HG03342 (cell line): ENCODE results near the gene TMEM187.
A peak's percentile ranks its signal among the peaks of the same experiment; 100 is the strongest.

Experiments
- ATAC-seq: cut with Tn5 transposase; IDR thresholded peaks from one replicate; pipeline ENCODE4 v1.9.1; 2021; ENCODE audit warnings: mild to moderate bottlenecking, moderate library complexity; ENCODE audit not compliant: unreplicated experiment

Gene TMEM187

DNA sequence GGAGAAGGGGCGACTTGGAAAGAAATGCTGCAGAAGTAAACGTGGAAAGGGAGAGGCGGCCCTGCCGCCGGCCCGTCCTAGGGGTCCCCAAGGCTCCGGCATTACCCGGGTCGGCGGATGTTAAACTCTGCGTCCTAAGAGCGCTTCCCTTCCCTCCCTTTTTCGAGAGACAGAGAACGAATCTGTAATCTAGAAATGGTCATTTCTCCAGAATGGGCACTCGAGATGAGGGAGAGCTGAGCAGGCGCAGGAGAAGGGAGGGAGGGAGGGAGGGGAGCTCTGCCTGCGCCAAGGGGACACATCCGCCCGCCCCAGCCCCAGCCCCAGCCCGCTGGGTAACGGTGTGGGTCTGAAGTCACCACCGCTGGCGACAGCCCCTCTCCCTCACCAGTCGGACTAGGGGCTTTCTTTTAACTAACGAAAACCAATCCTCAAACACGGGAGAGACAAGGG, 2.6 kb upstream of the TMEM187 start:
- no peak for ATAC-seq

DNA sequence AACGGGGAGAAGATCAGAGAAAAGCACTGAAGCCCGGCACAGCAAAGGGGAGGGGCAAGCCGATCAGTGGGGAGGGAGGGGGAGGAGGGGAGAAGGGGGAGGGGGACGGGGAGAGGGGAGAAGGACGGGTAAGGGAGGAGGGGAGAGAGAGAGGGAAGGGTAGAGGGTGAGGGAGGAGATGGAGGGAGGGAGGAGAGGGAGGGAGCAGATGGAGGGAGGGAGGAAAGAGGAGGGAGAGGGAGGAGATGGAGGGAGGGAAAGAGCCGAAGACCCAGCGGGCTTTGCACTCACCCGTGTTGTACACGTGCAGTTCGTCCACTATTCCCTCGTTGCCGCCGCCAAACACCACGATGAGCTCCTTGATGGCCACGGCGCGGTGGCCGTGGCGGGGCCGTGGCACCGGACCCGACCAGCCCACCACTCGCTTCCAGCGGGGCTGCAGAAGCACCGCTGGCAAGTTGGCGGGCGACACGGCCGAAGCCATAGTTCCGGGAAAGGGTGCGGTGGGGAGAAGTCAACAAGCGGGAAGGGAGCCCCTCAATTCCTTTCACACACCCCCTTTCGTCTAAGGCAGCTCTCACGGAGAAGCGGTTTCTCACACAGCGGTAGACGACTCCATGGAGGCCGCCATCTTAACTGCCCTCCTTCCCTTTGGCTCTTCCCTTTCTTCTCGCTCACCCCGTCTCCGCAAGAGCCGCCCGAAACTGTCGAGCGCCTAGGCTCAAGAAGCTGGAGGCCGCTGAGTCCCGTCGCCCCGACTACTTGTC, 2.0 kb upstream of the TMEM187 start:
- peak; percentile 2 for ATAC-seq

DNA sequence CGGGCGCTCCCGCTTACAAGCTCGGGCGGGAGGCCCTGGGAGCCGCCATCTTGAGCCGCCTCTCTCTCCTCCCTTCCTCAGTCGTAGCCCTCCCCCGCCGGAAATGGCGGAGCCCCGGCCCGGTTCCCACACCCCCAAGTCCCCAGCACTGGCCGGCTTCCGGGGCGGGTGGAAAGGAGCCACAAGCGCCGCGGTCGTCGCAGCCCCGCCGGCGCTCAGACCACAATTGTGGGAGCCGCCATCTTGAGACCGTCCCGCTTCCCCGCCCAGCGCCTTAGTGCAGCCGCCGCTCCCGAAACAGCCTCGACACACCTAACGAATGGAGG, 1.5 kb upstream of the TMEM187 start:
- peak; percentile 32 for ATAC-seq

DNA sequence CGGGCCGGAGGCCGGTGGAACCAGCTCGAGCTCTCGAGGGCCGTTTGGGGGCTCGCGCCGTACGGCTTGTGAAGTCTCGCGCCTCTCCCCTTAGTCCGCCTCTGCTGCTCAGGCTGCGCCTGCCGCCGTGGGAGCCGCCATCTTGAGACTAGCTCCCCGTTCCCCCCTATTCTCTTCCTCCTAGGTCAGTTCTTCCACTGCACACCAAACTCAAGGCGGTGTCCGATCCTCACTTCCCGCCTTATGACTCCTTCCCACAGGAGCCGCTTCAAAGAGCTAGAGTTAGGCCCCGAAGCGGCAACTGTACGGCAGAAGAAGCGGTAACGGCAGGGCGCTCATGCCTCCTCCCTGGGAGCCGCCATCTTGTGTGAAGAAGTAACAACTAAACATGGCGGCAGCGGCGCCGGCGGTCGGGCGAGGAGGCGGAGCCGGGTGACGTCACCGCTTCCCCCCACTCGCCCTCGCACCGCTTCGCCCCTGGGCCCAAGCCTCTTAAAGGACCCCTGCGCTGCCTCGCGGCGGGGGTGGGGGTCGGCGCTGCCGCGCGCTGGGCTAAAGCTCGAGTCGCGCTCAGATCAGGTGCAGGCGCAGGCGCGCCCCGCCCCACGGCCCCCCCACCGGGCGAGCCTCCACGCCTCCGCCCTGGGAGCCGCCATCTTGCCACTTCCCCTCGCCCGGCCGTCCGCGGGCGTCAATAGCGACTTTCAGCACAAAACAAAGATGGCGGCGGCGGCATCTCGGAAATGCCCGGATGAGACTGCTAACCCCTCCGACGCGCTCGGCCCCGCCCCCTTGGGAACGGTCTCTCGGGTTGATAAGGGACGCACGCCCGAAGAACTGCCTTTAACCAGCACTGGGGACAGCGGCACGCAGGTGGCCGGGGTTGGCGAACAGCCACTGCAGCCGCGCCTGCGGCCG, 845 bp upstream of the TMEM187 start, which contains the start of gene HCFC1:
HCFC1 (minus strand) TSS at position 369 of the 918 bp plus-strand sequence. CDS start 978 bp downstream, outside the sequence.
- ATAC-seq: peak; percentile 38

DNA sequence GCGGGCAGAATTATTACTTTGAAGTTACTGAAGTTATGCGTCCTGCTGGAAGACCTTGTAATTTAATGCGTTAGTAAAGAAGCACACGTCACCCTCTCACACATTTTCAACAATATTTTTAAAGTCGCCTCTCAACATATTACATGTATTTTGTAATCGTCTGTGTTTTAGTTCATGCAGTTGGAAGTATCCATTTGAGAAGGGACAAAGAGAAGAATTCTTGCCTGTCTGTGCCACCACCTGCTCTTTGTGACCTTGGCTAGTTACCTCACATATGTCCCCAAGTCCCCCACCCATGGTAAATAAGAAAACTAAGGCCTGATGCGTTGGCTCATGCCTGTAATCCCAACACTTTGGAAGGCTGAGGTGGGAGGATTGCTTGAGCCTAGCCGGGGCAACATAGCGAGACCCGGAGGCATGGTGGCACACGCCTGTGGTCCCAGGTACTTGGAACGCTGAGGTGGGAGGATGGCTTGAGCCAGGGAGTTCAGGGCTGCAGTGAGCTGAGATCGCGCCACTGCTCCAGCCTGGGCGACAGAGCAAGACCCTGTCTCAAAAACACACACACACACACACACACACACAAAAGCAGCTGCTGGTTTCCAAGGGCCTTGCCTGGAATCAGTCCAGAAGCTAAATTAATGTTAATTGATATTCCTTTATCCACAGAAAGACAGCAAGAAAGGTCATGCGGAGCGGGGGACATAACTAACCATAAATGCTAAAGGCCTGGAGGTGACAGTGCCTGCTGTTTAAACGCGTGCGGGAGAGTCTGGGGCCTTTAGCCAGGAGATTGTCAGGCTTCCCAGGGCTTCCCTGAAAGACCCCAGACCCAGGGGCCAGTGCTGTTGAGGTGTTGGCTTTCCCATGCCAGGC, 811 bp downstream of the TMEM187 start:
- no peak for ATAC-seq

DNA sequence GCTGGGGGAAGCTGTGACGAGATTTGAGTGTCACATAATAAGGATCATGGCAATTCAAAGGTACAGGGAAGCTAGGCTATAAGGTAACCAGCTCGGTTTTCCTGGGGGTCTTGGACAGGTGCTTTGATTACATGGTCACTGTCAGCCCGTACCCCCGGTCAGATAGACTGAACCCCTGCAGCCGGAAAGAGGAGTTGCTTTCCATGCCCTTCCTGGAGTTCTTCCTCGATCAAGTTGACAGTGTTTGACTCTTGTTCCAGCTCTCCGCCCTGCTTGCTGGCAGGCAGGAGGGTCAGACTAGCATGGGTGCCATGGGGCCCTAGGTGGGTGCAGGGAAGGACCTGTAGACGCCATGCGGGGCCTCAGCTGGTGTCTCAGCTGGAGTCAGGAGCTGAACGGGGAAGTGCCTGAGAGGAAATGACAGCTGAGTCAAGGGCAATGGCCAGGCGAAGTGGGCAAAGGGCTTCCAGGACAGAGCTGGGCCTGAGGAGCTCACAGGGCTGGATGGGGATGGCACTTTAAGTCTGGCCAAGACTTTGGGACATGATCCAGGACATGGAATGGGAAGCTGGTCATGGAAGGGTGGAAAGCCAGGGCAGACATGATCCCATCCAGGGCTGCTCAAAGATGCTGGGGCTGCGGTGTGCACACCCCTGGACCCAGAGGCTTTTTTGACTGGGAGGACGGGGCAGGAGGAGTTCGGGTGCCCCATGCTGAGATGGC, 1.6 kb downstream of the TMEM187 start:
- no peak for ATAC-seq

DNA sequence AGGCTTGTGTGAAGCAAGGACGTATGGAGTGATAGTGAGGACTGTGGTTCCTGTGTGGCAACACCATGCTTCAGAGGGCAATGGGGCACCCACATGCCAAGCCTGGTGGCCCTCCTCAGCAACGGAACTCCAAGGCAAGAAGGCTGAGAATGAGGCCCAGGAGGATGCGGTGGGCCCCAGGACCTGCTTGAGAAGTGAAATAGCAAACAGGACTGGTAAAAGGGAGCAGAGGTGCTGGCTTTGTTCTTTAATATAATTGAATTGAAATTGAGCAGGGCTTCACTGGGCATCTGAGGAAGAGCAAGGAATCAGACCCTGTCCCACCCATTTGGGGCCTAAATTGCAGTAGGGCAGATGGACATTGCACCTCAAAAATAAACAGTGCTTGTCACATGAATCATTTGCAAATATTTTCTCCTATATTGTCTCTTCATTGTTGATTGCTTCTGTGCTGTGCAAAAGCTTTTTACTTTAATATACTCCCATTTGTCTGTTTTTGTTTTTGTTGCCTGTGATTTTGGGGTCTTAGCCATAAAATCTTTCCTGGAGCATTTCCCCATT, 2.3 kb downstream of the TMEM187 start:
- no peak for ATAC-seq

DNA sequence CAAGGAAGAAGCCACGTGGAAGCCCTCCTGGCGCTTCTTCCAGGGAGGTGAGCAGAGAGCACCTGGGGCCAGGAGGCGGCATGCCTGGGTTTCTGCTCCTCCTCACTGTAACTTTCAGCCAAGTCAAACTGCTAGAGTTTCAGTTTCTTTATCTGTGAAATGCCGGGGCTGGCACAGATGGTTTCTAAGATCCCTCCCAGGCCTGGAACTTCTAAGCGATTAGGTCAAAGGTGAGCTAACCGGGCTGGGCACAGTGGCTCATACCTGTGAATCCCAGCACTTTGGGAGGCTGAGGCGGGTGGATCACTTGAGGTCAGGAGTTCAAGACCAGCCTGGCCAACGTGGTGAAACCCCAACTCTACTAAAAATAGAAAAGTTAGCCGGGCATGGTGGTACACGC, 7.8 kb downstream of the TMEM187 start:
- ATAC-seq: peak; percentile 54

DNA sequence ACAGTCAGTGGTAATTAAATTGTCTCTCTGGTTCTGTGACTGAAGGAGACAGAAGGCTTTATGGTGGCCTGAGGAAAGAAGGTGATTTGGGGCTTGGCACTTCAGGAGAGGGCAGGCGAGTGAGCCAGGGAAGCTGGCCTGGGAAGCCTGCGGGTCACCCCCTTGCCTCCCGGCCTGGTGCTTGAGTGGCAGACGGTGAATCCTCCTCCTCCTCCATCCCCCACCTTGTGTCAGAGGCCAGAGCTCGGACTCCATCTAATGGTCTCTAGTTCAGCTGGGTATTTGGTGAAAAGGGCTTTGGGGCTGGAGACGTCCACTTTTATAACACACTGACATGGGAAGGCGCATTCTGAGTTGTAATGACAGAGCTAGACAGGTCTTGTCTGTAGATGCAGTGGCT, 8.7 kb downstream of the TMEM187 start:
- ATAC-seq: no peak

DNA sequence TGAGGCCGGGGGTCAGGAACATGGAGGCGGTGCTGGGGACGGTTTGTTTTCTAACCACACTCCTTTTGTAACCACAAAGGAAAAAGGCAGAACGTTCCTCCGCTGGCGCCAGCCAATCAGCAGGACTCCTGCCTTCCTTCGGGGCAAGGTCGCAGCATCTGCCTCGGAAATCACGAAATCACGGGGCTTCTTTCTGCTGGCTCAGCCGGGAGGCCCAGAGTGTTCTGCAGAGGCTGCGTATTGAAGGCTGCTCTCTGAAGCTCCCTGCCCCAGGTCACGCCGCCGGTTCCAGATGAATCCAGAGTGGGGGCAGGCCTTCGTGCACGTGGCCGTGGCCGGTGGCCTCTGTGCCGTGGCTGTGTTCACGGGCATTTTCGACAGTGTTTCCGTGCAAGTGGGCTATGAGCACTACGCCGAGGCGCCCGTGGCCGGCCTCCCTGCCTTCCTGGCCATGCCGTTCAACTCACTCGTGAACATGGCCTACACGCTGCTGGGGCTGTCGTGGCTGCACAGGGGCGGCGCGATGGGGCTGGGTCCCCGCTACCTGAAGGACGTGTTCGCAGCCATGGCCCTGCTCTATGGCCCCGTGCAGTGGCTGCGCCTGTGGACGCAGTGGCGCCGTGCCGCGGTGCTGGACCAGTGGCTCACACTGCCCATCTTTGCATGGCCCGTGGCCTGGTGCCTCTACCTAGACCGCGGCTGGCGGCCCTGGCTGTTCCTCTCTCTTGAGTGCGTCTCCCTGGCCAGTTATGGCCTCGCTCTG, 9.4 kb downstream of the TMEM187 start:
- no peak for ATAC-seq

DNA sequence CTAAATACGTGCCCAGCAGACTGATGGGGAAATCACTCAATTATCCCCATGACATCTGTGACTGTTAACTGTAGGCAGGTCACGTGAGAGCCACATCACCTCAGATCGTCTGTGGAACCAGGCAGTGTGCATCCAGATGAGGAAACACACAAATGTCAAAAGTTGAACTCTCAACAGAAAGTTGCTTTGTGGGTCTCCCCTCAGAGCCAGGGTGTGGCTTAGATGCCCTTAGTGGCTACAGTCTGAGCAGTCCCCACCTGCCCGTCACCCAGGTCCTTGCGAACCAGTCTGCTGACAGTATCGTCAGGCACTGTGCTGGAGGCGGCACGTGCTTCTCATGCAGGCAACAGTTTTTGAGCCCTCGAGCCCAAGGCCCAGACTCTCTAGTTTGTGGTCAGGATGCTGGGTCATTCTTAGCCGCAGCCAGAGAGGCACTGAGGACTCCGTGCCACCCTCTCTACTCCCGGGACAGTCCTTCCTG, 10.8 kb downstream of the TMEM187 start:
- no peak for ATAC-seq

DNA sequence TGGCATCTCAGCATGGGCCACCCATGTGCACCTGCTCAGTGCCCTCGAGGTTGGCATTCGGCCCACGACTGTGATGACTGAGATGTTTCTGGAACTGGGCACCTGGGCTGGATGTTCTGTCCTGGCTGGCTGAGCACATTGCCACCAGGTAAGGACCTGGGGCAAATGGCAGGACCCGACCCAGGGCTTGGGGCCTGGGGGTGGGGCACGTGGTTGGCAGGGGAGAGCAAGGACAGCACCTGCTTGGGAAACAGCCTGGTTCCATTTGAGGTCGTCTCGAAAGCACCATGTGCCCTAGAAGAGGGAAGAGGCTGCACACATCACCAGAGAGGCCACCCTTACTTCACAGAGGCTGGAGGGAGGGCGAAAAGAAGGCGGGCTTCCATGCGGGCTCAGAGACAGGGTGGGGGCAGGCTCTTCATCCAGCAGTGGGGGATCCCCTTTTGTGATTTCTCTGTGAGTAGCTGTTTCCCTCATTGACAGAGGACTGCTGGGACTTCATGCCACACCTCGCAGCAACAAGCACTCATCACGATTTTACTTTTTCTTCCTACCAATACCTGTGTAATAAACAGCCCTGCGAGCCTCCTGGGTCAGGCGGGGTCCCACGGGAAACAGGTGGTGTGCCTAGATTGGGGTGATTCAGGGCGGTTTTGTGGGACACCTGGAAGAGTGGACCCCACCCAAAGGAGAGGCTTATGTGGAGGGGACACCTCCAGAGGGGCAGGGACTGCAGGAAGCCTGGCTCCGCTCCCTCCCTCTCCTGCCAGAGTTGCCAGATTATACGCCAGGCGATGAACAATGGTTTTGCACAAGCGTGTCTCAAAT, 12.0 kb downstream of the TMEM187 start:
- ATAC-seq: no peak

DNA sequence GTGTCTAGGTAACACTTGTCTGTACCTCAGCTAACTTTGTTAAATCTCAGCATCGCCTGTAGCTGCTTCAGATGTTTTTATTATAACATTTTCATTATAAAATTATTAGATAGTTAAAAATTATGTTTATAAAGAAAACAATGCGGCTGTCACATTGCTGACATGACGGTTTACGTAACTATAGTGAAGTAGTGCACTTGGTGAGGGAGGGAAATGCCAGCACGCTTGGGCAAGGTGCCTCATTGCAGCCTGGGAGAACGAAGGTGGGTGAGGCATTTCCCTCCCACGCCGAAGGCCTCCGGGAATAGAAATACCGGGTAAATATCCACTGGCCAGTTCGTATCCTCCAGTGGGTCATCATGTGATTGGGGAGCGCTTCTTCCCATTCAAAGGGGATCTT, 15.9 kb downstream of the TMEM187 start:
- no peak for ATAC-seq

DNA sequence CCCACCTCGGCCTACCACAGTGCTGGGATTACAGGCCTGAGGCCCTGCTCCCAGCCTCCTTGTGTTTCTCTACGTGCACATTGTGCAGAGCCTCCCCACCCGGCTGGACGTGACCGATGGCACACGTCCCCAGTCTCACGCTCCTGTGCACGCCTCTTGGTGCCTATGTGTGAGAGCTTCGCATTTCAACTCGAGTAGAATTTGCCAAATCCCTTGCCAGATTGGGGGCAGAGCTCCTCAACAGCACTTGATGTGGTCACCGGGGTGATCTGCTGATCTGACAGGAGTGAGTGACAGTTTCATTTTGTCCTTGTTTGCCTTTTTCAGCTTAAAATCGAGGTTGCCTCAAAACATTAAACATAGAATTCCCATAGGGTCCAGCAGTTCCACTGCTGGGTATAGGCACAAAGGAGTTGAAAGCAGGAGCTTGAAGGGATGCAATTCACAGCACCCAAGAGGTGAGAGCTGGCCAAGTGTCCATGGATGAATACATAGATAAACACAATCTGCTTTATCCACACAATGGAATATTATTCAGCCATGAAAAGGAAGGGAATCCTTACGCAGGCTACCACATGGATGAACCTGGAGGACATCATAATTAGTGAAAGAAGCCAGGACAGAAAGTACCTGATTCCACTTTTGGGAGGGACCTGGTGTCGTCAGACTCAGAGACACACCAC, 17.6 kb downstream of the TMEM187 start:
- ATAC-seq: no peak

DNA sequence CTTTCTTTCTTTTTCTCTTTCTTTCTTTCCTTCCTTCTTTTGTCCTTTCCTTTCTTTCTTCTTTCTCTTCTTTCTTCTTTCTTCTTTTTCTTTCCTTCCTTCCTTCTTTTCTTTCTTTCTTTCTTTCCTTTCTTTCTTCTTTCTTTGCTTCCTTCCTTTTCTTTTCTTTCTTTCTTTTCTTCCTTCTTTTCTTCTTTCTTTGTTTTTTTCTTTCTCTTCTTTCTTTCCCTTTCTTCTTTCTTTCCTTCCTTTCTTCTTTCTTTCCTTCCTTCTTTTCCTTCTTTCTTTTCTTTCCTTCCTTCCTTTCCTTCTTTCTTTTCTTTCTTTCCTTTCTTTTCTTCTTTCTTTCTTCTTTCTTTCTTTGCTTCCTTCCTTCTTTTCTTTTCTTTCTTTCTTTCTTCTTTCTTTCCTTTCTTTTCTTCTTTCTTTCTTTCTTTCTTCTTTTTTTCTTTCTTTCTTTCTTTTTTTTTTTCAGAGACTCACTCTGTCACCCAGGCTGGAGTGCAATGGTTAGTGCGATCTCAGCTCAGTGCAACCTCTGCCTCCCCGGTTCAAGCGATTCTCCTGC, 18.5 kb downstream of the TMEM187 start:
- no peak for ATAC-seq

DNA sequence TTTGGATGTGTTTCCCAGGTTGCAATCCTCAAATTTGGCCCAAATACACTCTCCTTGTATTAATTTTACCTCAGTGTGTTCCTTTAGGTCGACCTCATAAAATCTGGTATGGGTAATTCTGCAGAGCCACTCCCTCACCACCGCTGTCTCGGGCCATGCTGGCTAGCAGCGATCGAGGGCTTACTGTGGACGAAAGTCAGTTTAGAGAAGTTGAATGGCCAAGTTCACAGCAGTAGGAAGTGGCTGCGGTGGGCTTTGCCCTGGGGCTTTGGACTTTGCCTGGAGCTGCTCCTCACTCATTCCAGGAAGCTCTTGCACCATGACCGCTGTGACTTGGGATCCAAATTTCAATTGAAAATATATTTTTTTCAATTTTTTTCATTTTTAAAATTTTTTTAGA, 19.6 kb downstream of the TMEM187 start:
- no peak for ATAC-seq

DNA sequence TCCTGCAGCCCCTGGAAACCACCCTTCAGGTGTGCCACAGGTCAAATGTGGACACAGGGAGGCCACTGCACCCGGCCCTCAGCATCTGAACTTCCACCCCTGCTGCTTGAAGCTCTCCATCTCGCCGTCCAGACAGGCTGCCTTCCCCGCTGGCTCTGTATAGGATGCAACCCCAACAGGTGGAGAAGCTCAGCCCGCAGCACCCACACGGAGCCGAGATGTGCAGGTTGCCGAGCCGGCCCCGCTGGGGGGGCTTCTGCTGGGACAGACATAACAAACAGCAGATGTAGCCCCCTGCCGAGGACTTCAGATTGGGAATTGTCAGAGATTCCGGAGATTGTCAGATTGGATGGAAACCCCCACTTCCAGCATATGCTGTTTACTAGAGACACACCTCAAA, 20.5 kb downstream of the TMEM187 start:
- no peak for ATAC-seq
